NT2/D1 (cell line): Measurements from ENCODE around the gene PACSIN2.

Experiments used
- SUZ12 ChIP-seq: IDR thresholded peaks from 2 replicates; pipeline ENCODE4 v1.6.1; 2011; ENCODE audit not compliant: insufficient read length, insufficient read depth; ENCODE audit errors: extremely low read depth
- YY1 ChIP-seq: IDR thresholded peaks from 2 replicates; pipeline ENCODE4 v1.6.1; 2011; ENCODE audit not compliant: insufficient read length, insufficient read depth

GRCh38 chr22:42829302-42829701 is 185.6 kb downstream of the PACSIN2 start:
- TF ChIP-seq YY1 (no peak), SUZ12 (no peak)
